ENCODE results near the gene DDX23.

DNA sequence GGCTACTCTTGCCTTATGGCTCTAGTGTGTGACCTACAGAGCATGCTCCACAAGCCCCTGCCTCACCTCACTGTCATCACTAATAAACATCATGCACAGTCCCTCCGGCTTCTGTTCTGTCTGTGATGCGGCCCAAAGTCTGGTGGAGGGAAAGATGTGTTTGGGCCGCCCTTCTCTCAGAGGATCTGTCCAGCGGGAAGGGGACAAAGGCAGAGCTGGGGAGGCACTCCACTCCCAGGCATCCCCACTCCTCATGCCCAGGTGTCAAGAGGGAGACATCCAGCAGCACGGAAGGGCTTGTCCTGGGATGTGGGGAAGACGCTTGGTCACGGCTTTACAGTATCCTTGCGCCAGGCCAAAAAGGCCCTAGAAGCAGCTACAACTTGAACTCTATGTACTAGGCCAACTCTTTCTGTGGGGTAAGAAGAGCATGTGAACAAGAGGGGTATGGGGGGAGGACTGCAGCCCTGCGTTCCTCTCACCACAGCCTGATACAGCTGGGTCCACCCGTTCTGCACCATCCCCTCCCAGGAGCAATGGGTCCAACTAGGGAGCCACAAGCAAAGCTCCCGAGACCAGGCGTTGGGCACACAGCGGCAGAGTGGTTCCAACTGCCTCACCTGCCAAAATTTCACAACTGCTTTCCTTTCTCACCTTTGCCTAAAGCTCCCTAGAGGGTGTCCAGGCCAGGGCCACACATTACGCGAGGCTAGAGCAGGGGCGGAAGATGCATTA, 23.0 kb downstream of the DDX23 start:
- TF ChIP-seq CTCF (conservative IDR thresholded peaks at IDR 0.05; ENCODE audit: low read depth, low read length) = no peak
- no peak for TF ChIP-seq RCOR1 (IDR thresholded peaks at IDR 0.05; ENCODE audit: insufficient replicate concordance, low read length)
- TF ChIP-seq POLR2A (IDR thresholded peaks at IDR 0.05; ENCODE audit: low read depth, low read length) = no peak
- no peak for TF ChIP-seq USF2 (IDR thresholded peaks at IDR 0.05; ENCODE audit: low read depth, low read length)
- no peak for TF ChIP-seq ELK1 (IDR thresholded peaks at IDR 0.05; ENCODE audit: borderline replicate concordance, low read depth, low read length)
- no peak for TF ChIP-seq SMC3 (IDR thresholded peaks at IDR 0.05; ENCODE audit: low read depth, low read length)
- TF ChIP-seq CEBPB (IDR thresholded peaks at IDR 0.05; ENCODE audit: low read depth, low read length) = no peak
- no peak for TF ChIP-seq MXI1 (IDR thresholded peaks at IDR 0.05; ENCODE audit: borderline replicate concordance, low read depth, low read length)
- TF ChIP-seq MAFK (IDR thresholded peaks at IDR 0.05; ENCODE audit: low read depth, low read length) = no peak
- no peak for TF ChIP-seq CHD1 (IDR thresholded peaks at IDR 0.05; ENCODE audit: low read depth, low read length)
- TF ChIP-seq RAD21 (IDR thresholded peaks at IDR 0.05; ENCODE audit: low read length) = no peak
- TF ChIP-seq FOS (IDR thresholded peaks at IDR 0.05; ENCODE audit: low read depth, low read length) = no peak
